ENCODE measurements around the gene G6PD. TPM values are rescaled to one million over a fixed set of nuclear protein-coding genes. Genes with fewer than 3 reads are reported as not detected.

The G6PD gene
- total and polyA plus RNA-seq, 4 donors = 19.7 to 70.9 (median 64.0) TPM

DNA sequence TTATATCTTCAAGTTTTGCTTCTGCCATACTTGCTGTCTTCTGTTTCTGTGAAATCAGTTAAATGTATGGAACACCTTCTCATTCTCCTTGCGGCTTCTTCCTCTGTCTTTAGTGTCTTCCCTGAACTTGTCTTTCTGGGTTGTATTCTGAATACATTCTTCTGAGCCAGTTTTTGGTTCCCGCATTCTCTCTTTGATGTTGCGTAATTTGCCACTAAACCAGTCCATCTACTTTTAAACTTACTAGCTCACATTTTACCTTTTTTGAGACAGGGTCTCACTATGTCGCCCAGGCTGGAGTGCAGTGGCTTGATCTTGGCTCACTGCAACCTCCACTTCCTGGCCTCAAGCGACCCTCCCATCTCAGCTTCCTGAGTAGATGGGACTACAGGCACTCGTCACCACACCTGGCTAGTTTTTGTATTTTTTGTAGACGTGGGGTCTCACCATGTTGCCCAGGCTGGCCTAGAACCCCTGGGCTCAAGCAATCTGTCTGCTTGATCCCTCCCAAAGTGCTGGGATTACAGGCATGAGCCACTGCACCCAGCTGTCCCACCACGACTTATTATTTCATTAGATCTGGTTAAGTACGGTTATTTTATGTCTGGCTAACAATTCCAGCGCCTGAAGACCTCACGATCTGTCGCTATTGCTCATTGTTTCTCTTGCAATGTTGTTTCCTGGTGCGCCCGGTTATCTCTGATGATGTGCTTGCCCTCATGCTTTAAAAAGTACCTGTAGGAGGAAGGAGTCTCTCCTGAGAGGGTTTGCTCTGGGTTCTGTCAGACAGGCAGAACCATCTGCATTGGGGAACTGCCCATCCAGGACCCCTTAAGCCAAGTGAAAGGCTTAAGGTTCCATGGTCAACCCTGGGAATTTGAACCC lies 20.8 kb downstream of the G6PD start:
- H3K4me1 ChIP-seq (ENCODE audit: control insufficient read depth in 1 of 2, insufficient read depth in 2 of 2, low read length in 2 of 2) = no peaks in the 10 kb centered on the region
- no peaks in the 10 kb centered on the region for H3K36me3 ChIP-seq (ENCODE audit: control insufficient read depth in 1 of 2, insufficient read depth in 2 of 2, low read length in 1 of 2)
- H3K27me3 ChIP-seq (ENCODE audit: control insufficient read depth in 1 of 2, insufficient read depth in 2 of 2, low read length in 1 of 2) = no peaks in the 10 kb centered on the region
- intact Hi-C loops (cut with DNase I) = no loop called here
- no peak overlapping the region for H3K4me3 ChIP-seq (ENCODE audit: low read length in 2 of 2)
- WGBS, 2 donors = 81 to 83% methylated on average over 14 of the region's 14 CpGs
- H3K27ac ChIP-seq (ENCODE audit: low read depth in 1 of 2, low read length in 2 of 2) = no peak overlapping the region
- DNase-seq (no peak), ATAC-seq (ENCODE audit: low FRiP score) (no peak)
- H3K9me3 ChIP-seq (ENCODE audit: control insufficient read depth, low read length) = no peaks in the 10 kb centered on the region

DNA sequence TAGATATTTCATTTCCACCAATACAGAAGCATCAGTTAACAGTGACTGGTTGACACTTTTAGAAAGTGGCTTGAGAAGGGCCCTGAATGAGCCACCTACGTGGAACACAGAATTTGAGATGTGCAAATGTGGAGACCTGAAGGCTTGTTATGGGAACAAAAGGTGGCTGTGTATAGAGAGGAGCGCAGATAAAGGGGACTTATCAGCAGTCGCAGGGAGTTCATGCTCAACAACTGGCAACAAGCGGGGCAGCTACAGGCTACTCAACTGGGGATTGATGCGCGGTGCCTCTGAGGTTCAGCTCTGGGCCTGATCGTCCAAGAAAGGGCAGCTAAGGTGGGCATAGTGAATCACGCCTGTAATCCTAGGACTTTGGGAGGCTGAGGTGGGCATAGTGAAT lies 27.3 kb downstream of the G6PD start:
- WGBS, 2 donors = 90 to 94% methylated on average over 8 of the region's 8 CpGs
- intact Hi-C loops (cut with DNase I) = no loop called here
- no peak overlapping the region for H3K27ac ChIP-seq (ENCODE audit: low read depth in 1 of 2, low read length in 2 of 2)

DNA sequence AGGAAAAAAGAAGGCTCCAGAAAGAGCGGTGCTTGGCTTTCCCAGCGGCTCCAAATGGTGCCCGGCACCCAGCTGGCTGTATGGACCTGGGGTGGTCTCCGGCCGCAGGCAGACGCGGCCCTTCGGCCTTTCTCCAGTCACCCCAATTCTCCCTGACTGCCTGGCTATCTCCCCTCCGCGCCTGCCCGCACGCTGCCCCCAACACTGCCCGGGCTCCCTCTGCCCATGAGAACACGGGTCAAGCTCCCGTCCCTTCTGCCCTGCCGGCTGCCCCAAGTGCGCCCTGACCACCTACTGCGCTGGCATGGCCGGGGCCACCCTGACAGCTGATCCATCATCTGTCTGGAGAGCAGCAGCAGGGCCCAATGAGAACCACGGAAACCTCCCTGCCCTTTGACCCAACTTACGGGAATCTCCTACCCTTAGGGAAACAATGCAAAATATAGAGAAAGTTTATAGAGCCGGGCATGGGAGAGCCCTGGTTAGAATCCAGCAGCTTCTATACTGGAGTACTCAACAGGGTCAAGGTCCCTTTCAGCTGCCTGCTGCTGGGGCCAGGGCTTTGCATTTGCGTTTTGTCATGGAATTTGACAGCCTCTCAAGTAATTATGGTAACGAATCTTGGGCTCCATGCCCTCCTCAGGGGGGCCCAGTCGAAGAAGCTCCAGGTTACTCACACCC lies 29.4 kb downstream of the G6PD start:
- 17 to 36% methylated on average over 25 of the region's 25 CpGs for WGBS, 2 donors
- ATAC-seq (ENCODE audit: low FRiP score) = peak; percentile 9
- H3K9me3 ChIP-seq (ENCODE audit: control insufficient read depth, low read length) = no peaks in the 10 kb centered on the region
- peak overlapping the region in 1 of 2 donors; percentile 55 for H3K27ac ChIP-seq (ENCODE audit: low read depth in 1 of 2, low read length in 2 of 2)
- H3K27me3 ChIP-seq (ENCODE audit: control insufficient read depth in 1 of 2, insufficient read depth in 2 of 2, low read length in 1 of 2) = no peaks in the 10 kb centered on the region
- H3K36me3 ChIP-seq (ENCODE audit: control insufficient read depth in 1 of 2, insufficient read depth in 2 of 2, low read length in 1 of 2) = no peaks in the 10 kb centered on the region
- no peak overlapping the region for H3K4me3 ChIP-seq (ENCODE audit: low read length in 2 of 2)
- H3K4me1 ChIP-seq (ENCODE audit: control insufficient read depth in 1 of 2, insufficient read depth in 2 of 2, low read length in 2 of 2) = no peaks in the 10 kb centered on the region
- no peak for DNase-seq
- intact Hi-C loops (cut with DNase I) = no loop called here

More for the DNA sequence above, 27.3 kb downstream of the G6PD start:
- H3K9me3 ChIP-seq (ENCODE audit: control insufficient read depth, low read length) = no peaks in the 10 kb centered on the region
- H3K4me3 ChIP-seq (ENCODE audit: low read length in 2 of 2) = no peak overlapping the region
- no peaks in the 10 kb centered on the region for H3K4me1 ChIP-seq (ENCODE audit: control insufficient read depth in 1 of 2, insufficient read depth in 2 of 2, low read length in 2 of 2)
- no peaks in the 10 kb centered on the region for H3K36me3 ChIP-seq (ENCODE audit: control insufficient read depth in 1 of 2, insufficient read depth in 2 of 2, low read length in 1 of 2)
- no peaks in the 10 kb centered on the region for H3K27me3 ChIP-seq (ENCODE audit: control insufficient read depth in 1 of 2, insufficient read depth in 2 of 2, low read length in 1 of 2)
- no peak for DNase-seq
- ATAC-seq (ENCODE audit: low FRiP score) = no peak

DNA sequence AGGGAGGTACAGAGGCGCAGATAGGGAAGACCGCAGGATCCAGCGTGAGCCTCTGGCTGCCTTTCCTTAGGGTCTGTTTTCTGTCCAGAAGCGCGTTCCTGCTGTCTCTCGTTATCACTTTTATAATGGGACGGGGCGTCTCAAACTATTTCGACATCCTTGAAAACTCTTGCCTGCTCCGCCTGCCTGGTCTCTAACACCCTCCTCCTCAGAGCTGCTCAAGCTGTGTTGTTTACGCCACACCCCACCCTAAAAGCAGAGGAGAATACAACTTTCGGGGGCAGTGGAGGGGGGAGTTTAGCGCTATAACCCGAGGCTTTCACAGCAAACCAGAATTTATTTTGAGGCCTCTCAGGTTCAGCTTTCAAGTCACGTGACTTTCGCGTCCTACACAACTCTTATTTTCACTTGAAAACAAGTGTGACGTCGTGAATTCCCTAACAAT lies 30.0 kb downstream of the G6PD start:
- 1 to 27% methylated on average over 19 of the region's 19 CpGs for WGBS, 2 donors
- H3K27ac ChIP-seq (ENCODE audit: low read depth in 1 of 2, low read length in 2 of 2) = peak overlapping the region in 1 of 2 donors; percentile 82
- intact Hi-C loops (cut with DNase I) = loop anchor here in 1 of 2 donors (1.0 kb wide), 1 partner anchor 26 kb away; the partner anchor contains the start of gene SLC10A3
- ATAC-seq (ENCODE audit: low FRiP score) (peak; percentile 78), DNase-seq (no peak)
- H3K4me1 ChIP-seq (ENCODE audit: control insufficient read depth in 1 of 2, insufficient read depth in 2 of 2, low read length in 2 of 2) = no peaks in the 10 kb centered on the region
- H3K27me3 ChIP-seq (ENCODE audit: control insufficient read depth in 1 of 2, insufficient read depth in 2 of 2, low read length in 1 of 2) = no peaks in the 10 kb centered on the region
- no peaks in the 10 kb centered on the region for H3K9me3 ChIP-seq (ENCODE audit: control insufficient read depth, low read length)
- peak overlapping the region in 1 of 2 donors; percentile 20 for H3K4me3 ChIP-seq (ENCODE audit: low read length in 2 of 2)
- no peaks in the 10 kb centered on the region for H3K36me3 ChIP-seq (ENCODE audit: control insufficient read depth in 1 of 2, insufficient read depth in 2 of 2, low read length in 1 of 2)

DNA sequence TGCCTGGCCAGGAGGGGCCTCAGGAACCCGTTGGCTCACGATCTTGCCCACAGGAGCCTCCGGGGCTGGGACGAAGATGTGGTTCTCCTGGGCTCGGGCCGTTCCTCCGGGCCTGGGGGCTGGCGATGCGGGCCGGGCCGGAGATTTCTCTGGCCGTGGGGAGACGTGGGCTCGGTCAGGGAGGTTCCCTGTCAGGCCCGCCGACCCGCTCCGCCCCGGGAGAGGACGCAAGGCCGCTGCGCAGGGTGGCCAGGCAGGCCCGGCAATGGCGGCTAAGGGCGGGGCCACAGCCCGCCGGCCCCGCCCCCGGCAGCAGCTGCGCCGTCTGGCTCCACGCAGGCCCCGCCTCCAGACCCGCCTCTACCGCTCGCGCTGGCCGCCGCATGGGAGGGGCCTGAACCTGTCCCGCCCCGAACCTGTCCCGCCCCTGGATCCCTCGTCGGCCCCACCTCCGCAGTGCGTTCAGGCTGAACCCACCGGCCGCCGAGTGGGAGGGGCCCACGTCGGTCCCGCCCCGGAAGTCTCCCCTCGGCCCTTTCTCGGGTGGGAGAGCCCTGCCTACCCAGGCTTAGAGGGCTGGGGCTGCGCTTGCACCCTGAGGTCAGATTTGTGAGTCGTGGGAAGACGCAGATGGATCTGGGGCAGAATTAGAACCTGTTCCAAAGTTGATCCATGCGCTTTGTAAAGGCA lies 30.5 kb downstream of the G6PD start, which contains the start of gene FAM3A:
Gene FAM3A (minus strand): TSS at position 267 of the 690 bp plus-strand sequence. CDS start 460 bp downstream, outside the sequence.
- DNase-seq = peak; percentile 95 to 97
- no peaks in the 10 kb centered on the region for H3K27me3 ChIP-seq (ENCODE audit: control insufficient read depth in 1 of 2, insufficient read depth in 2 of 2, low read length in 1 of 2)
- H3K9me3 ChIP-seq (ENCODE audit: control insufficient read depth, low read length) = no peaks in the 10 kb centered on the region
- ATAC-seq (ENCODE audit: low FRiP score) = peak; percentile 96
- 1 to 33% methylated on average over 57 to 59 of the region's 59 CpGs for WGBS, 2 donors
- intact Hi-C loops (cut with DNase I) = loop anchor here in 1 of 2 donors (1.0 kb wide), 1 partner anchor 26 kb away; the partner anchor contains the start of gene SLC10A3
- H3K4me1 ChIP-seq (ENCODE audit: control insufficient read depth in 1 of 2, insufficient read depth in 2 of 2, low read length in 2 of 2) = no peaks in the 10 kb centered on the region
- H3K36me3 ChIP-seq (ENCODE audit: control insufficient read depth in 1 of 2, insufficient read depth in 2 of 2, low read length in 1 of 2) = no peaks in the 10 kb centered on the region
- peak within 1 kb of the TSS in 1 of 2 donors; percentile 82 for H3K27ac ChIP-seq (ENCODE audit: low read depth in 1 of 2, low read length in 2 of 2)
- peak within 1 kb of the TSS; percentile 34 to 51 for H3K4me3 ChIP-seq (ENCODE audit: low read length in 2 of 2)

GRCh38 chrX:154515090-154515965 lies 31.3 kb downstream of the G6PD start:
- intact Hi-C loops (cut with DNase I) = no loop called here
- no peaks in the 10 kb centered on the region for H3K4me1 ChIP-seq (ENCODE audit: control insufficient read depth in 1 of 2, insufficient read depth in 2 of 2, low read length in 2 of 2)
- H3K36me3 ChIP-seq (ENCODE audit: control insufficient read depth in 1 of 2, insufficient read depth in 2 of 2, low read length in 1 of 2) = no peaks in the 10 kb centered on the region
- ATAC-seq (ENCODE audit: low FRiP score) = no peak
- WGBS, 2 donors = 18 to 46% methylated on average over 34 of the region's 34 CpGs
- no peaks in the 10 kb centered on the region for H3K9me3 ChIP-seq (ENCODE audit: control insufficient read depth, low read length)
- peak overlapping the region; percentile 34 to 51 for H3K4me3 ChIP-seq (ENCODE audit: low read length in 2 of 2)
- no peaks in the 10 kb centered on the region for H3K27me3 ChIP-seq (ENCODE audit: control insufficient read depth in 1 of 2, insufficient read depth in 2 of 2, low read length in 1 of 2)
- DNase-seq = no peak
- H3K27ac ChIP-seq (ENCODE audit: low read depth in 1 of 2, low read length in 2 of 2) = peak overlapping the region in 1 of 2 donors; percentile 56

GRCh38 chrX:154513716-154514115 lies 32.9 kb downstream of the G6PD start:
- intact Hi-C loops (cut with DNase I) = no loop called here
- H3K4me1 ChIP-seq (ENCODE audit: control insufficient read depth in 1 of 2, insufficient read depth in 2 of 2, low read length in 2 of 2) = no peaks in the 10 kb centered on the region
- ATAC-seq (ENCODE audit: low FRiP score) (no peak), DNase-seq (no peak)
- no peak overlapping the region for H3K4me3 ChIP-seq (ENCODE audit: low read length in 2 of 2)
- WGBS, 2 donors = 84 to 94% methylated on average over 2 of the region's 2 CpGs
- H3K36me3 ChIP-seq (ENCODE audit: control insufficient read depth in 1 of 2, insufficient read depth in 2 of 2, low read length in 1 of 2) = no peaks in the 10 kb centered on the region
- no peaks in the 10 kb centered on the region for H3K9me3 ChIP-seq (ENCODE audit: control insufficient read depth, low read length)
- no peak overlapping the region for H3K27ac ChIP-seq (ENCODE audit: low read depth in 1 of 2, low read length in 2 of 2)
- no peaks in the 10 kb centered on the region for H3K27me3 ChIP-seq (ENCODE audit: control insufficient read depth in 1 of 2, insufficient read depth in 2 of 2, low read length in 1 of 2)

All from aorta (tissue), 5 donors.